GM23338 (cell line): ENCODE measurements around the gene TMEM9.

Experiments
- CTCF ChIP-seq, 2 experiments: fragments of 200-600 bp in 1 of 2; sonication (generic) in 1 of 2; conservative IDR thresholded peaks; 2 replicates each; pipeline versions ENCODE4 v1.5.1 to v1.6.1; 2016 to 2017; ENCODE audit warnings: antibody characterized with exemption in 2 of 2, low read depth in 2 of 2, mild to moderate bottlenecking in 2 of 2, moderate library complexity in 1 of 2
- REST ChIP-seq: IDR thresholded peaks from one replicate; pipeline ENCODE4 v1.6.1; 2018; ENCODE audit warnings: antibody characterized with exemption; ENCODE audit not compliant: unreplicated experiment
- ZNF114 ChIP-seq: fragments of 250-450 bp; sonication (Bioruptor Pico); IDR thresholded peaks from 2 replicates; pipeline ENCODE4 v1.5.0; 2020; ENCODE audit warnings: mild to moderate bottlenecking, moderate library complexity

- TF ChIP-seq CTCF (conservative IDR thresholded peaks at IDR 0.05; ENCODE audit: low read depth in 2 of 2): no peak
- no peak for TF ChIP-seq ZNF114 (CRISPR knock-in tag)
- no peak for TF ChIP-seq REST
Observed at GRCh38 chr1:201103666-201104065, 50.6 kb downstream of the TMEM9 start.
